ENCODE measurements around the gene MYCBP2.
"Not testable (repeated sequence)": the region's sequence is repeated elsewhere in the genome, so short reads cannot be mapped to it uniquely, and the experiment has no call there.

Gene MYCBP2

GRCh38 chr13:77222909-77223308 lies 104.0 kb downstream of the MYCBP2 start:
- Histone ChIP-seq H3K27me3 (ENCODE audit: control insufficient read depth in 1 of 2, insufficient read depth in 2 of 2, low read length in 2 of 2) (no peaks in the 10 kb centered on the region), H3K27ac (ENCODE audit: low read depth, low read length) (no peak overlapping the region), H3K4me1 (ENCODE audit: control insufficient read depth in 1 of 2, insufficient read depth in 2 of 2, low read length in 2 of 2) (no peaks in the 10 kb centered on the region), H3K4me3 (ENCODE audit: low read depth in 1 of 2, low read length in 2 of 2) (no peak overlapping the region), H3K9me3 (ENCODE audit: control insufficient read depth in 1 of 2, low read length in 2 of 2) (no peaks in the 10 kb centered on the region), H3K36me3 (ENCODE audit: control insufficient read depth in 1 of 2, insufficient read depth in 2 of 2, low read length in 2 of 2) (peaks cover 7 to 18% of the 10 kb centered on the region in 2 donors), H3K9ac (ENCODE audit: low read depth in 1 of 2, low read length in 2 of 2) (no peak overlapping the region)

GRCh38 chr13:77222000-77222690 lies 104.7 kb downstream of the MYCBP2 start:
- H3K4me3 ChIP-seq (ENCODE audit: low read depth in 1 of 2, low read length in 2 of 2) = no peak overlapping the region
- no peaks in the 10 kb centered on the region for H3K4me1 ChIP-seq (ENCODE audit: control insufficient read depth in 1 of 2, insufficient read depth in 2 of 2, low read length in 2 of 2)
- no peak overlapping the region for H3K9ac ChIP-seq (ENCODE audit: low read depth in 1 of 2, low read length in 2 of 2)
- H3K36me3 ChIP-seq (ENCODE audit: control insufficient read depth in 1 of 2, insufficient read depth in 2 of 2, low read length in 2 of 2) = peaks cover 8 to 21% of the 10 kb centered on the region in 2 donors
- no peak overlapping the region for H3K27ac ChIP-seq (ENCODE audit: low read depth, low read length)
- H3K9me3 ChIP-seq (ENCODE audit: control insufficient read depth in 1 of 2, low read length in 2 of 2) = no peaks in the 10 kb centered on the region
- no peaks in the 10 kb centered on the region for H3K27me3 ChIP-seq (ENCODE audit: control insufficient read depth in 1 of 2, insufficient read depth in 2 of 2, low read length in 2 of 2)

GRCh38 chr13:77219401-77219800 lies 107.5 kb downstream of the MYCBP2 start:
- H3K4me1 ChIP-seq (ENCODE audit: control insufficient read depth in 1 of 2, insufficient read depth in 2 of 2, low read length in 2 of 2) = no peaks in the 10 kb centered on the region
- H3K27ac ChIP-seq (ENCODE audit: low read depth, low read length) = no peak overlapping the region
- H3K9me3 ChIP-seq (ENCODE audit: control insufficient read depth in 1 of 2, low read length in 2 of 2) = no peaks in the 10 kb centered on the region
- H3K4me3 ChIP-seq (ENCODE audit: low read depth in 1 of 2, low read length in 2 of 2) = no peak overlapping the region
- H3K36me3 ChIP-seq (ENCODE audit: control insufficient read depth in 1 of 2, insufficient read depth in 2 of 2, low read length in 2 of 2) = peaks cover 8 to 43% of the 10 kb centered on the region in 2 donors
- no peaks in the 10 kb centered on the region for H3K27me3 ChIP-seq (ENCODE audit: control insufficient read depth in 1 of 2, insufficient read depth in 2 of 2, low read length in 2 of 2)
- H3K9ac ChIP-seq (ENCODE audit: low read depth in 1 of 2, low read length in 2 of 2) = no peak overlapping the region

DNA sequence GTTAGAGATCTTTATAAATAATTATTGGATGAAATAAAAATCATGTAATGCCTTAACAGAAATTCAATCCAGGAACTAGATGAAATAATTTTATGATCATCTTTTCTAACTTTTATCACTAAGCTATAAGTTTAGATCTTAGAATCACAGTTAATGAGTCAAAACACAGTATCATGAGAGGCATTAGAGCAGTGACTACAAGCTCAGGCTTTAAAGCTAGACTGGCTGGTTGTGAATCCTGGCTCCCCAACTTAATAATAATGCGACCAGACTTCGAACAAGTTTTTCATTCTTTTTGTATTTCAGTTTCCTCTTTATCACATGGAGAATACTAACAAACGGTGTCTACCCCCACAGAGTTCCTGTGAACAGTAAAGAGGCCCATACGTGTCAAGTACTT lies 108.6 kb downstream of the MYCBP2 start:
- no peaks in the 10 kb centered on the region for H3K4me1 ChIP-seq (ENCODE audit: control insufficient read depth in 1 of 2, insufficient read depth in 2 of 2, low read length in 2 of 2)
- H3K9me3 ChIP-seq (ENCODE audit: control insufficient read depth in 1 of 2, low read length in 2 of 2) = no peaks in the 10 kb centered on the region
- no peaks in the 10 kb centered on the region for H3K27me3 ChIP-seq (ENCODE audit: control insufficient read depth in 1 of 2, insufficient read depth in 2 of 2, low read length in 2 of 2)
- no peak overlapping the region for H3K27ac ChIP-seq (ENCODE audit: low read depth, low read length)
- no peak overlapping the region for H3K4me3 ChIP-seq (ENCODE audit: low read depth in 1 of 2, low read length in 2 of 2)
- H3K36me3 ChIP-seq (ENCODE audit: control insufficient read depth in 1 of 2, insufficient read depth in 2 of 2, low read length in 2 of 2) = peaks cover 11 to 47% of the 10 kb centered on the region in 2 donors
- no peak overlapping the region for H3K9ac ChIP-seq (ENCODE audit: low read depth in 1 of 2, low read length in 2 of 2)

GRCh38 chr13:77215543-77215942 lies 111.4 kb downstream of the MYCBP2 start:
- Histone ChIP-seq H3K27me3 (ENCODE audit: control insufficient read depth in 1 of 2, insufficient read depth in 2 of 2, low read length in 2 of 2) (no peaks in the 10 kb centered on the region), H3K4me3 (ENCODE audit: low read depth in 1 of 2, low read length in 2 of 2) (no peak overlapping the region), H3K9me3 (ENCODE audit: control insufficient read depth in 1 of 2, low read length in 2 of 2) (no peaks in the 10 kb centered on the region), H3K36me3 (ENCODE audit: control insufficient read depth in 1 of 2, insufficient read depth in 2 of 2, low read length in 2 of 2) (peaks cover 15 to 44% of the 10 kb centered on the region in 2 donors), H3K27ac (ENCODE audit: low read depth, low read length) (no peak overlapping the region), H3K4me1 (ENCODE audit: control insufficient read depth in 1 of 2, insufficient read depth in 2 of 2, low read length in 2 of 2) (no peaks in the 10 kb centered on the region), H3K9ac (ENCODE audit: low read depth in 1 of 2, low read length in 2 of 2) (no peak overlapping the region)

- H3K4me1 ChIP-seq (ENCODE audit: control insufficient read depth in 1 of 2, insufficient read depth in 2 of 2, low read length in 2 of 2) = no peaks in the 10 kb centered on the region
- no peak overlapping the region for H3K9ac ChIP-seq (ENCODE audit: low read depth in 1 of 2, low read length in 2 of 2)
- H3K27ac ChIP-seq (ENCODE audit: low read depth, low read length) = no peak overlapping the region
- H3K9me3 ChIP-seq (ENCODE audit: control insufficient read depth in 1 of 2, low read length in 2 of 2) = no peaks in the 10 kb centered on the region
- H3K27me3 ChIP-seq (ENCODE audit: control insufficient read depth in 1 of 2, insufficient read depth in 2 of 2, low read length in 2 of 2) = no peaks in the 10 kb centered on the region
- H3K36me3 ChIP-seq (ENCODE audit: control insufficient read depth in 1 of 2, insufficient read depth in 2 of 2, low read length in 2 of 2) = peaks cover 15 to 48% of the 10 kb centered on the region in 2 donors
- no peak overlapping the region for H3K4me3 ChIP-seq (ENCODE audit: low read depth in 1 of 2, low read length in 2 of 2)
These were observed 113.2 kb downstream of the MYCBP2 start for GRCh38 chr13:77213644-77214043.

GRCh38 chr13:77207943-77208342 lies 119.0 kb downstream of the MYCBP2 start:
- no peaks in the 10 kb centered on the region for H3K4me1 ChIP-seq (ENCODE audit: control insufficient read depth in 1 of 2, insufficient read depth in 2 of 2, low read length in 2 of 2)
- H3K27ac ChIP-seq (ENCODE audit: low read depth, low read length) = no peak overlapping the region
- no peaks in the 10 kb centered on the region for H3K9me3 ChIP-seq (ENCODE audit: control insufficient read depth in 1 of 2, low read length in 2 of 2)
- H3K27me3 ChIP-seq (ENCODE audit: control insufficient read depth in 1 of 2, insufficient read depth in 2 of 2, low read length in 2 of 2) = no peaks in the 10 kb centered on the region
- no peak overlapping the region for H3K4me3 ChIP-seq (ENCODE audit: low read depth in 1 of 2, low read length in 2 of 2)
- no peak overlapping the region for H3K9ac ChIP-seq (ENCODE audit: low read depth in 1 of 2, low read length in 2 of 2)
- peaks cover 7 to 29% of the 10 kb centered on the region in 2 donors for H3K36me3 ChIP-seq (ENCODE audit: control insufficient read depth in 1 of 2, insufficient read depth in 2 of 2, low read length in 2 of 2)

GRCh38 chr13:77198995-77199394 lies 127.9 kb downstream of the MYCBP2 start:
- H3K27ac ChIP-seq (ENCODE audit: low read depth, low read length); H3K27me3 ChIP-seq (ENCODE audit: control insufficient read depth in 1 of 2, insufficient read depth in 2 of 2, low read length in 2 of 2); H3K4me3 ChIP-seq (ENCODE audit: low read depth in 1 of 2, low read length in 2 of 2); H3K9me3 ChIP-seq (ENCODE audit: control insufficient read depth in 1 of 2, low read length in 2 of 2); H3K9ac ChIP-seq (ENCODE audit: low read depth in 1 of 2, low read length in 2 of 2); H3K4me1 ChIP-seq (ENCODE audit: control insufficient read depth in 1 of 2, insufficient read depth in 2 of 2, low read length in 2 of 2): not testable (repeated sequence)
- peaks cover 11 to 27% of the 10 kb centered on the region in 2 donors for H3K36me3 ChIP-seq (ENCODE audit: control insufficient read depth in 1 of 2, insufficient read depth in 2 of 2, low read length in 2 of 2)

DNA sequence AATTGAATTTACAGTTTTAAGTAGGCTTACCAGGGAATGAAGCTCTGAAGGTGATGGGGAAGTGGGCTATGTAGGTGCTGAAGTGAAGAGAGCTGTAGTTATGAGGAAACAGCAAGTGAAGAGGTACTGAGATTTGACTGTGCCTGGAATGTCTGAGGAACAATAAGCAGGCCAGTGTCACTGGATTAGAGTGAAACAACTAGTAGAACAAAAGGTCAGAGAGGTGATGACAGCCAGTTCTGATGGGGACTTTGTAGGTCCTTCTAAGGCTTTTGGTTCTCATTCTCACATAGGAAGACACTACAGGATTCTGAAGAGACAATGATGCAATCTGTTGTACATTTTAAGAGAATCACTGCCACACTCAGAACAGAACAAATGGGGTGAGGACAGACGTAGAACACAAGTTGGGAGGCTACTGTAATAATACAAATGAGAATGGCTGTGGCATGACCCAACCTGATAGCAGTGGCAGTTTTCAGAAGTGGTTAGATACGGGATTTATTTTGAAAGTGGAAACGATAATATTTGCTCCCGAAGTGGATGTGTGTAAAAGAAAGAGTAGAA lies 130.8 kb downstream of the MYCBP2 start:
- Histone ChIP-seq H3K36me3 (ENCODE audit: control insufficient read depth in 1 of 2, insufficient read depth in 2 of 2, low read length in 2 of 2) (peaks cover 11 to 36% of the 10 kb centered on the region in 2 donors), H3K27ac (ENCODE audit: low read depth, low read length) (no peak overlapping the region), H3K9me3 (ENCODE audit: control insufficient read depth in 1 of 2, low read length in 2 of 2) (no peaks in the 10 kb centered on the region), H3K4me1 (ENCODE audit: control insufficient read depth in 1 of 2, insufficient read depth in 2 of 2, low read length in 2 of 2) (no peaks in the 10 kb centered on the region), H3K4me3 (ENCODE audit: low read depth in 1 of 2, low read length in 2 of 2) (no peak overlapping the region), H3K9ac (ENCODE audit: low read depth in 1 of 2, low read length in 2 of 2) (no peak overlapping the region), H3K27me3 (ENCODE audit: control insufficient read depth in 1 of 2, insufficient read depth in 2 of 2, low read length in 2 of 2) (no peaks in the 10 kb centered on the region)

- no peak overlapping the region for H3K9ac ChIP-seq (ENCODE audit: low read depth in 1 of 2, low read length in 2 of 2)
- no peak overlapping the region for H3K4me3 ChIP-seq (ENCODE audit: low read depth in 1 of 2, low read length in 2 of 2)
- no peaks in the 10 kb centered on the region for H3K9me3 ChIP-seq (ENCODE audit: control insufficient read depth in 1 of 2, low read length in 2 of 2)
- no peak overlapping the region for H3K27ac ChIP-seq (ENCODE audit: low read depth, low read length)
- no peaks in the 10 kb centered on the region for H3K4me1 ChIP-seq (ENCODE audit: control insufficient read depth in 1 of 2, insufficient read depth in 2 of 2, low read length in 2 of 2)
- H3K27me3 ChIP-seq (ENCODE audit: control insufficient read depth in 1 of 2, insufficient read depth in 2 of 2, low read length in 2 of 2) = no peaks in the 10 kb centered on the region
- peaks cover 4 to 30% of the 10 kb centered on the region in 2 donors for H3K36me3 ChIP-seq (ENCODE audit: control insufficient read depth in 1 of 2, insufficient read depth in 2 of 2, low read length in 2 of 2)
These were observed 136.4 kb downstream of the MYCBP2 start for GRCh38 chr13:77190349-77190958.
